ENCODE measurements around the gene DPP9. TPM values are rescaled to one million over a fixed set of nuclear protein-coding genes. Genes with fewer than 3 reads are reported as not detected.

The DPP9 gene
- polyA plus RNA-seq, 2 of the 4 experiments (the other 2 are of a cell fraction): 10.1 to 53.5 TPM

- Histone ChIP-seq H3K4me1 (peaks cover 17% of the 10 kb centered on the region; the same call in 2 of the 3 replicates), H3K4me2 (peak overlapping the region; percentile 72), H3K9me3 (no peaks in the 10 kb centered on the region), H3K27ac (peak overlapping the region in 1 of 2 experiments; percentile 89; a peak in 4 of 6 replicates), H3K4me3 (peak overlapping the region; percentile 66)
- WGBS (ENCODE audit: missing lambda C conversion rate): 78% methylated on average over 12 of the region's 17 CpGs
- no peak for DNase-seq (ENCODE audit: low read depth in 1 of 2, low spot score in 1 of 2)
- TF ChIP-seq CHD2 (IDR thresholded peaks at IDR 0.05; ENCODE audit: low read length, partially characterized antibody) (no peak), ZSCAN20 (CRISPR knock-in tag; IDR thresholded peaks at IDR 0.05) (no peak)
- CTCF ChIA-PET: interaction anchor here (0.7 to 1.3 kb wide), 3 partner anchors 65 to 85 kb away, joined by 3 read pairs; no protein-coding TSS in a partner anchor
- FAIRE-seq: no peak
- ATAC-seq: no peak
- POLR2A ChIA-PET: no interaction called here
Measured at GRCh38 chr19:4640247-4641000, 83.2 kb downstream of the DPP9 start.

GRCh38 chr19:4639531-4640246 lies 84.0 kb downstream of the DPP9 start:
- Histone ChIP-seq H3K4me1 (peaks cover 24% of the 10 kb centered on the region), H3K4me2 (peak overlapping the region; percentile 72), H3K4me3 (peak overlapping the region; percentile 66), H3K9me3 (no peaks in the 10 kb centered on the region), H3K27ac (peak overlapping the region; percentile 64 to 89)
- ChIA-PET CTCF (interaction anchor here (0.6 to 1.3 kb wide), 4 partner anchors 64 to 711 kb away, joined by 3 to 6 read pairs (median 3); no protein-coding TSS in a partner anchor), POLR2A (no interaction called here)
- FAIRE-seq: no peak
- peak in 1 of 2 experiments; percentile 14; a peak in 2 of 6 replicates for ATAC-seq
- TF ChIP-seq KDM1A (IDR thresholded peaks at IDR 0.05; ENCODE audit: low read depth) (peak; percentile 76; the same call in 1 of the 2 replicates), POLR2A (IDR thresholded peaks at IDR 0.05; ENCODE audit: low read length) (0 out of 2 replicates have a peak, but pooled peaks have one; percentile 14), BHLHE40 (IDR thresholded peaks at IDR 0.05; ENCODE audit: low read depth, low read length) (no peak)
- WGBS (ENCODE audit: missing lambda C conversion rate): 0% methylated on average over 7 of the region's 39 CpGs
- no peak for DNase-seq (ENCODE audit: low read depth in 1 of 2, low spot score in 1 of 2)

- Histone ChIP-seq H3K4me2 (peak within 1 kb of the TSS; percentile 74), H3K4me1 (peaks cover 26% of the 10 kb centered on the region), H3K27ac (peak within 1 kb of the TSS; percentile 79 to 93), H3K9me3 (no peaks in the 10 kb centered on the region), H3K4me3 (peak within 1 kb of the TSS; percentile 66)
- POLR2A ChIA-PET: no interaction called here
- WGBS (ENCODE audit: missing lambda C conversion rate): 0% methylated on average over 10 of the region's 49 CpGs
- CTCF ChIA-PET: interaction anchor here (0.6 to 3.4 kb wide), 5 partner anchors 22 to 712 kb away, joined by 3 to 97 read pairs (median 6); no protein-coding TSS in a partner anchor
- ATAC-seq (peak; percentile 60 to 80), DNase-seq (ENCODE audit: low read depth in 1 of 2, low spot score in 1 of 2) (peak; percentile 92 to 93), FAIRE-seq (no peak)
- TF ChIP-seq MYC (IDR thresholded peaks at IDR 0.05; ENCODE audit: borderline replicate concordance, low read length): peak; percentile 59; the same call in 1 of the 2 replicates
- TF ChIP-seq MAZ (IDR thresholded peaks at IDR 0.05; ENCODE audit: borderline replicate concordance, low read depth, low read length): no peak
- TF ChIP-seq ZSCAN20 (CRISPR knock-in tag; IDR thresholded peaks at IDR 0.05): no peak
- no peak; the same call in 1 of the 2 replicates for TF ChIP-seq POLR2A (IDR thresholded peaks at IDR 0.05; ENCODE audit: low read length)
- peak; percentile 67 for TF ChIP-seq MAX (IDR thresholded peaks at IDR 0.05)
- peak; percentile 22 for TF ChIP-seq ZFP36 (IDR thresholded peaks at IDR 0.05; ENCODE audit: borderline replicate concordance, partially characterized antibody)
Measured at GRCh38 chr19:4638828-4639530, 84.7 kb downstream of the DPP9 start, which contains the start of gene TNFAIP8L1. Gene TNFAIP8L1, plus strand, starts transcription at chr19:4639516. Its CDS starts 12,354 bp downstream, at chr19:4651870.

- WGBS (ENCODE audit: missing lambda C conversion rate): 93% methylated on average over 4 of the region's 11 CpGs
- POLR2A ChIA-PET: no interaction called here
- no peaks in the 10 kb centered on the region for H3K9me3 ChIP-seq
- no peak for DNase-seq (ENCODE audit: low read depth in 1 of 2, low spot score in 1 of 2)
- peak overlapping the region; percentile 79 to 93 for H3K27ac ChIP-seq
- TF ChIP-seq CHD4 (IDR thresholded peaks at IDR 0.05; ENCODE audit: borderline replicate concordance): no peak
- no peak for TF ChIP-seq BCL3 (IDR thresholded peaks at IDR 0.05)
- TF ChIP-seq CTCF (IDR thresholded peaks at IDR 0.05): no peak
- no peak for TF ChIP-seq CEBPB (IDR thresholded peaks at IDR 0.05)
- no peak for TF ChIP-seq HES2 (IDR thresholded peaks at IDR 0.05)
- no peak for TF ChIP-seq JUN (IDR thresholded peaks at IDR 0.05)
- no peak for TF ChIP-seq EP300 (IDR thresholded peaks at IDR 0.05)
- no peak for TF ChIP-seq NFE2L2 (conservative IDR thresholded peaks at IDR 0.05; ENCODE audit: low read length)
- TF ChIP-seq PHF8 (IDR thresholded peaks at IDR 0.05; ENCODE audit: borderline replicate concordance, low read depth): no peak
- no peak for TF ChIP-seq TP53 (CRISPR knock-in tag; IDR thresholded peaks at IDR 0.05)
- no peak for TF ChIP-seq MAFK (IDR thresholded peaks at IDR 0.05; ENCODE audit: partially characterized antibody)
- TF ChIP-seq SMC3 (IDR thresholded peaks at IDR 0.05): no peak
- H3K4me1 ChIP-seq: peaks cover 32% of the 10 kb centered on the region
- ATAC-seq: no peak
- no peak for FAIRE-seq
- no peak overlapping the region for H3K4me3 ChIP-seq
- CTCF ChIA-PET: interaction anchor here (0.6 to 3.4 kb wide), 9 partner anchors 10 to 114 kb away, joined by 3 to 118 read pairs (median 16); no protein-coding TSS in a partner anchor
- H3K4me2 ChIP-seq: peak overlapping the region; percentile 74
Measured at GRCh38 chr19:4638317-4638716, 85.3 kb downstream of the DPP9 start.

Measured in A549 (cell line).